WTC11 (cell line): Measurements from ENCODE around the gene MAT2A. TPM values are rescaled to one million over a fixed set of nuclear protein-coding genes. Genes with fewer than 3 reads are reported as not detected.

Experiments
- ATAC-seq: fragments of 200-7000 bp; cut with Tn5 transposase; 2 replicates; pipeline ENCODE4 v1.10.0; 2021; ENCODE audit warnings: mild to moderate bottlenecking, moderate library complexity
- CTCF ChIA-PET: fragments of 300-600 bp; sonication (Branson Sonifier 250); formaldehyde crosslinking; loops from one replicate; lab custom pipeline; 2021; ENCODE audit warnings: antibody characterized with exemption; lab: Charles Lee
- POLR2A ChIA-PET: fragments of 350-600 bp; sonication (Branson Sonifier 250); formaldehyde crosslinking; loops from one replicate; lab custom pipeline; 2021; ENCODE audit warnings: antibody characterized with exemption; lab: Charles Lee
- DNase-seq: peaks from one replicate; pipeline ENCODE4 v3.0.0; 2021; ENCODE audit warnings: low spot score
- H3K27ac Mint-ChIP-seq: 2 replicates; pipeline ENCODE4 v1.8.0; 2021; ENCODE audit warnings: mixed read lengths
- H3K27me3 Mint-ChIP-seq: 2 replicates; pipeline ENCODE4 v1.8.0; 2021; ENCODE audit warnings: low read depth, mild to moderate bottlenecking, moderate library complexity, mixed read lengths
- H3K36me3 Mint-ChIP-seq: 2 replicates; pipeline ENCODE4 v1.8.0; 2021; ENCODE audit warnings: mixed read lengths
- H3K4me1 Mint-ChIP-seq: 2 replicates; pipeline ENCODE4 v1.8.0; 2022; ENCODE audit warnings: mixed read lengths
- H3K4me3 Mint-ChIP-seq: 2 replicates; pipeline ENCODE4 v1.8.0; 2021; ENCODE audit warnings: mild to moderate bottlenecking, moderate library complexity, mixed read lengths
- H3K9me3 Mint-ChIP-seq: 2 replicates; pipeline ENCODE4 v1.8.0; 2021; ENCODE audit warnings: mixed read lengths
- ATF2 ChIP-seq: sonication (generic); formaldehyde crosslinking; IDR thresholded peaks from 2 replicates; pipeline ENCODE4 v1.8.1; 2022; ENCODE audit warnings: low read depth, missing genetic modification reagents, borderline replicate concordance
- CREB1 ChIP-seq: sonication (generic); formaldehyde crosslinking; IDR thresholded peaks from 2 replicates; pipeline ENCODE4 v1.8.0; 2023; ENCODE audit warnings: mild to moderate bottlenecking, missing genetic modification reagents
- IRF1 ChIP-seq: sonication (generic); formaldehyde crosslinking; IDR thresholded peaks from 2 replicates; pipeline ENCODE4 v1.8.0; 2023; ENCODE audit warnings: missing genetic modification reagents
- RORB ChIP-seq: fragments of 250-450 bp; sonication (Bioruptor Pico); IDR thresholded peaks from 2 replicates; pipeline ENCODE4 v1.9.0; 2021; ENCODE audit warnings: mild to moderate bottlenecking
- SP1 ChIP-seq: sonication (generic); formaldehyde crosslinking; conservative IDR thresholded peaks from 2 replicates; pipeline ENCODE4 v1.8.1; 2022; ENCODE audit warnings: missing genetic modification reagents
- ZNF138 ChIP-seq: sonication (generic); formaldehyde crosslinking; conservative IDR thresholded peaks from 2 replicates; pipeline ENCODE4 v1.8.1; 2022; ENCODE audit warnings: mild to moderate bottlenecking, moderate library complexity, missing genetic modification reagents
- ZNF423 ChIP-seq: fragments of 250-450 bp; sonication (Bioruptor Pico); IDR thresholded peaks from 2 replicates; pipeline ENCODE4 v2.1.2; 2022; ENCODE audit warnings: mild to moderate bottlenecking, moderate library complexity
- total RNA-seq: library from RNA; stranded (reverse); gene quantifications from 3 replicates; pipeline ENCODE4 v1.2.3, GENCODE V29; 2021
- TF ChIP-seq, protein P1 (sequence below): fragments of 250-450 bp; sonication (Bioruptor Pico); IDR thresholded peaks from 2 replicates; pipeline ENCODE4 v1.9.0; 2021; ENCODE audit warnings: mild to moderate bottlenecking
- TF ChIP-seq, protein P2 (sequence below): sonication (generic); formaldehyde crosslinking; IDR thresholded peaks from 2 replicates; pipeline ENCODE4 v1.8.0; 2023; ENCODE audit warnings: mild to moderate bottlenecking, missing genetic modification reagents
- TF ChIP-seq, protein P3 (sequence below): sonication (generic); formaldehyde crosslinking; IDR thresholded peaks from 2 replicates; pipeline ENCODE4 v1.8.0; 2023; ENCODE audit warnings: missing genetic modification reagents, mild to moderate bottlenecking, borderline replicate concordance
- TF ChIP-seq, protein P4 (sequence below): sonication (generic); formaldehyde crosslinking; IDR thresholded peaks from 2 replicates; pipeline ENCODE4 v1.8.0; 2022; ENCODE audit warnings: mild to moderate bottlenecking, missing genetic modification reagents

The MAT2A gene
- total RNA-seq, 1 experiment from 2014 or later = 222 TPM

DNA sequence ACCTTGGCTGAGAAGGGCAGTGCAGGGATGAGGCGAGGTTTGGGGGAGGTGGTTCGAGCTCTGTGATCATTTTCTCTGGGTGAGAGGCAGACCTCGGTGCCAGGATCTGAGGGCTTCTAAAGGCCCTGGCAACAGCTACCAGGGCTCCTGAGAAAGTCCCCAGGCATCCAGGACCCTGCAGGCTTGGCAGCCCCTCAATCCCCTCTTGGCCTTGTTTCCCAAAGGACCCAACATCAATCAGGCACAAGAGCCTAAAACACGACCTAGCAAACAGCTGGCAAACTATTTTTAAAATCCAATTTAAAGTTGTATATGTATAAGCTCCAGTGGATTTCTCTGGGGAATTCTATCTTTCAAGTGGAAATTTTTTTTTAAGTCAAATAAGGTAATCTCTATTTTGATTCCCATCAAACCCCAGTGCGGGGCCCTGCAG, 15.0 kb upstream of the MAT2A start:
- Mint-ChIP-seq H3K4me1 (peaks cover 21% of the 10 kb centered on the region), H3K4me3 (no peak overlapping the region), H3K27ac (peak overlapping the region; percentile 6; the same call in 1 of the 2 replicates), H3K9me3 (no peaks in the 10 kb centered on the region), H3K27me3 (no peaks in the 10 kb centered on the region; the same call in 1 of the 2 replicates), H3K36me3 (no peaks in the 10 kb centered on the region)
- DNase-seq = no peak
- POLR2A ChIA-PET = interaction anchor here (0.8 to 1.0 kb wide), 2 partner anchors 15 to 19 kb away, joined by 3 to 6 read pairs; partner anchors contain the start of gene MAT2A
- TF ChIP-seq ZNF423 (CRISPR knock-in tag) (no peak), RORB (CRISPR knock-in tag) (no peak), CREB1 (CRISPR knock-in tag) (no peak)
- TF ChIP-seq, protein P1, sequence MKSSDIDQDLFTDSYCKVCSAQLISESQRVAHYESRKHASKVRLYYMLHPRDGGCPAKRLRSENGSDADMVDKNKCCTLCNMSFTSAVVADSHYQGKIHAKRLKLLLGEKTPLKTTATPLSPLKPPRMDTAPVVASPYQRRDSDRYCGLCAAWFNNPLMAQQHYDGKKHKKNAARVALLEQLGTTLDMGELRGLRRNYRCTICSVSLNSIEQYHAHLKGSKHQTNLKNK = no peak
- no peak for ATAC-seq
- CTCF ChIA-PET = interaction anchor here (1.0 to 2.0 kb wide), 6 partner anchors 15 to 114 kb away, joined by 3 to 7 read pairs (median 4); partner anchors contain the start of gene MAT2A

DNA sequence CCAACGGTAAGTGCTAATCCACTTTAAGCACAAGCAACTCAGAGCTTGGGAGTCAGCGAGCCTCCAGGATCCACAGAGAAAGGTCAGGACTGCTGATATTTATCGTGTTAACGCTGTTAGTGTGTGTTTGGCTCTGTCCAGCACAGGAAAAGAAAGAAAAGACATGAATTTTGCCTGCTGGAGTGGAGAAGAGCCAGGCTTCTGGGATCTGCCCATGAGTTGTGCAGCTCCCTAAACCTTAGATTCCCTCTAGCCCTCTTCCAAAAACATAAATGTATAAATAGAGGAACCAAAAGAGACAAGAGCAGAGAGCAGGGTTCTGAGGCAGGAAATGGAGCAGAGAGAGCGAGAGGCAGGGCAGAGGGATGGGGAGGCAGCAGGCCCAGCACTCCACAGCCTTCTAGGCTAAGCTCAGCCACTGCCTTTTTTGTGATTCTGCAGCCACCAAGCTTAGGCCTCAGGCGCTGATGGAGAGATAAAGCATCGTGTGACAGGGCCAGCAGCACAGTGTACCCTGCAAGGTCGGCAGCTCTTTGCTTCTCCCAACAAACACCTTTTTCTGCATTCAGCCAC, 14.5 kb upstream of the MAT2A start:
- Mint-ChIP-seq H3K36me3 (no peaks in the 10 kb centered on the region), H3K4me3 (no peak overlapping the region)
- ChIA-PET POLR2A (interaction anchor here (0.8 to 1.0 kb wide), 2 partner anchors 14 to 19 kb away, joined by 3 to 6 read pairs; partner anchors contain the start of gene MAT2A), CTCF (interaction anchor here (1.0 to 2.0 kb wide), 7 partner anchors 14 to 113 kb away, joined by 3 to 7 read pairs (median 4); partner anchors contain the start of gene MAT2A)
- TF ChIP-seq ATF2 (CRISPR knock-in tag) (no peak), ZNF138 (CRISPR knock-in tag) (no peak), SP1 (CRISPR knock-in tag) (no peak), IRF1 (no peak)
- TF ChIP-seq, protein P2, sequence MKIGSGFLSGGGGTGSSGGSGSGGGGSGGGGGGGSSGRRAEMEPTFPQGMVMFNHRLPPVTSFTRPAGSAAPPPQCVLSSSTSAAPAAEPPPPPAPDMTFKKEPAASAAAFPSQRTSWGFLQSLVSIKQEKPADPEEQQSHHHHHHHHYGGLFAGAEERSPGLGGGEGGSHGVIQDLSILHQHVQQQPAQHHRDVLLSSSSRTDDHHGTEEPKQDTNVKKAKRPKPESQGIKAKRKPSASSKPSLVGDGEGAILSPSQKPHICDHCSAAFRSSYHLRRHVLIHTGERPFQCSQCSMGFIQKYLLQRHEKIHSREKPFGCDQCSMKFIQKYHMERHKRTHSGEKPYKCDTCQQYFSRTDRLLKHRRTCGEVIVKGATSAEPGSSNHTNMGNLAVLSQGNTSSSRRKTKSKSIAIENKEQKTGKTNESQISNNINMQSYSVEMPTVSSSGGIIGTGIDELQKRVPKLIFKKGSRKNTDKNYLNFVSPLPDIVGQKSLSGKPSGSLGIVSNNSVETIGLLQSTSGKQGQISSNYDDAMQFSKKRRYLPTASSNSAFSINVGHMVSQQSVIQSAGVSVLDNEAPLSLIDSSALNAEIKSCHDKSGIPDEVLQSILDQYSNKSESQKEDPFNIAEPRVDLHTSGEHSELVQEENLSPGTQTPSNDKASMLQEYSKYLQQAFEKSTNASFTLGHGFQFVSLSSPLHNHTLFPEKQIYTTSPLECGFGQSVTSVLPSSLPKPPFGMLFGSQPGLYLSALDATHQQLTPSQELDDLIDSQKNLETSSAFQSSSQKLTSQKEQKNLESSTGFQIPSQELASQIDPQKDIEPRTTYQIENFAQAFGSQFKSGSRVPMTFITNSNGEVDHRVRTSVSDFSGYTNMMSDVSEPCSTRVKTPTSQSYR = no peak
- TF ChIP-seq, protein P3, sequence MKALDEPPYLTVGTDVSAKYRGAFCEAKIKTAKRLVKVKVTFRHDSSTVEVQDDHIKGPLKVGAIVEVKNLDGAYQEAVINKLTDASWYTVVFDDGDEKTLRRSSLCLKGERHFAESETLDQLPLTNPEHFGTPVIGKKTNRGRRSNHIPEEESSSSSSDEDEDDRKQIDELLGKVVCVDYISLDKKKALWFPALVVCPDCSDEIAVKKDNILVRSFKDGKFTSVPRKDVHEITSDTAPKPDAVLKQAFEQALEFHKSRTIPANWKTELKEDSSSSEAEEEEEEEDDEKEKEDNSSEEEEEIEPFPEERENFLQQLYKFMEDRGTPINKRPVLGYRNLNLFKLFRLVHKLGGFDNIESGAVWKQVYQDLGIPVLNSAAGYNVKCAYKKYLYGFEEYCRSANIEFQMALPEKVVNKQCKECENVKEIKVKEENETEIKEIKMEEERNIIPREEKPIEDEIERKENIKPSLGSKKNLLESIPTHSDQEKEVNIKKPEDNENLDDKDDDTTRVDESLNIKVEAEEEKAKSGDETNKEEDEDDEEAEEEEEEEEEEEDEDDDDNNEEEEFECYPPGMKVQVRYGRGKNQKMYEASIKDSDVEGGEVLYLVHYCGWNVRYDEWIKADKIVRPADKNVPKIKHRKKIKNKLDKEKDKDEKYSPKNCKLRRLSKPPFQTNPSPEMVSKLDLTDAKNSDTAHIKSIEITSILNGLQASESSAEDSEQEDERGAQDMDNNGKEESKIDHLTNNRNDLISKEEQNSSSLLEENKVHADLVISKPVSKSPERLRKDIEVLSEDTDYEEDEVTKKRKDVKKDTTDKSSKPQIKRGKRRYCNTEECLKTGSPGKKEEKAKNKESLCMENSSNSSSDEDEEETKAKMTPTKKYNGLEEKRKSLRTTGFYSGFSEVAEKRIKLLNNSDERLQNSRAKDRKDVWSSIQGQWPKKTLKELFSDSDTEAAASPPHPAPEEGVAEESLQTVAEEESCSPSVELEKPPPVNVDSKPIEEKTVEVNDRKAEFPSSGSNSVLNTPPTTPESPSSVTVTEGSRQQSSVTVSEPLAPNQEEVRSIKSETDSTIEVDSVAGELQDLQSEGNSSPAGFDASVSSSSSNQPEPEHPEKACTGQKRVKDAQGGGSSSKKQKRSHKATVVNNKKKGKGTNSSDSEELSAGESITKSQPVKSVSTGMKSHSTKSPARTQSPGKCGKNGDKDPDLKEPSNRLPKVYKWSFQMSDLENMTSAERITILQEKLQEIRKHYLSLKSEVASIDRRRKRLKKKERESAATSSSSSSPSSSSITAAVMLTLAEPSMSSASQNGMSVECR (CRISPR knock-in tag) = no peak
- TF ChIP-seq, protein P4, sequence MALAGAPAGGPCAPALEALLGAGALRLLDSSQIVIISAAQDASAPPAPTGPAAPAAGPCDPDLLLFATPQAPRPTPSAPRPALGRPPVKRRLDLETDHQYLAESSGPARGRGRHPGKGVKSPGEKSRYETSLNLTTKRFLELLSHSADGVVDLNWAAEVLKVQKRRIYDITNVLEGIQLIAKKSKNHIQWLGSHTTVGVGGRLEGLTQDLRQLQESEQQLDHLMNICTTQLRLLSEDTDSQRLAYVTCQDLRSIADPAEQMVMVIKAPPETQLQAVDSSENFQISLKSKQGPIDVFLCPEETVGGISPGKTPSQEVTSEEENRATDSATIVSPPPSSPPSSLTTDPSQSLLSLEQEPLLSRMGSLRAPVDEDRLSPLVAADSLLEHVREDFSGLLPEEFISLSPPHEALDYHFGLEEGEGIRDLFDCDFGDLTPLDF (CRISPR knock-in tag) = no peak
- TF ChIP-seq, all 79 proteins: peak for 0
- ATAC-seq (peak; percentile 88), DNase-seq (no peak)
- H3K4me1 Mint-ChIP-seq = peaks cover 21% of the 10 kb centered on the region
- H3K27me3 Mint-ChIP-seq = no peaks in the 10 kb centered on the region; the same call in 1 of the 2 replicates
- no peaks in the 10 kb centered on the region for H3K9me3 Mint-ChIP-seq
- no peak overlapping the region for H3K27ac Mint-ChIP-seq
